Measurements from ENCODE around the gene VPS37D. TPM values are rescaled to one million over a fixed set of nuclear protein-coding genes. Genes with fewer than 3 reads are reported as not detected.
"Not testable (repeated sequence)": the region's sequence is repeated elsewhere in the genome, so short reads cannot be mapped to it uniquely, and the experiment has no call there.

The VPS37D gene
- total RNA-seq, 2 donors from 2014 or later: 6.1 to 9.1 TPM

DNA sequence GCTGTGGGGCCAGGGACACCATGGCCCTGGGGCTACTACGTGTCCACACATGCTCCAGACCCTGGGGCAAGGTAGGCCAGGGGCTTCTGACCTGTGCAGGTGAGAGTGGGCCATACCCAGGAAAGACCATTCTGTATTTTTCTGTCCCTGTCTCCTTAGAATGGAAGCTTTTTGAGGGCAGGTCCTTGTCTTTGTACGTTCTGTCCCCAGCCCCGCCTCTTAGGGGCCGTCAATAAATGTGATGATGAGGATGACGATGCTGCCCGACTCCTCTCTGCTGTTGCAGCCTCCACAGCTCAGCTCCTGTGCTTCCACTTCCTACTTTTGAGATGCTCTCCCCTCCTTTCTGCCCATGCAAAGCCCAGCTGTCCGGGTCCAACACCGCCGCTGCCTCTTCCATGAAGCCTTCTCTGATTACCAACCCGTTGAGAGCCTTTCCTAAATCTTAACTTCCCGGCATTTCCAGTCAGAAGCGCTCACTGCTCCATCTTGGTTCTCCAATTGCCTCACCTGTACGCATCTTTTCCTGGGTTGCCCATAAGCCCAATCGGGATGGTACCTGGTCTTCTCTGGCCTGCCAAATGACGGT lies 4.3 kb downstream of the VPS37D start:
- Histone ChIP-seq H3K4me3 (ENCODE audit: low read length) (no peak overlapping the region), H3K9ac (ENCODE audit: extremely low read depth, low read length, poor library complexity, severe bottlenecking) (no peak overlapping the region), H3K9me3 (ENCODE audit: control insufficient read depth, low read length) (no peaks in the 10 kb centered on the region), H3K27me3 (ENCODE audit: control insufficient read depth, insufficient read depth, low read length, poor library complexity, severe bottlenecking) (no peaks in the 10 kb centered on the region), H3K27ac (ENCODE audit: low read depth, low read length) (no peak overlapping the region), H3K4me1 (ENCODE audit: control insufficient read depth, insufficient read depth, low read length) (no peaks in the 10 kb centered on the region), H3K36me3 (ENCODE audit: control insufficient read depth, insufficient read depth, low read length) (no peaks in the 10 kb centered on the region)
- Mint-ChIP-seq H3K27me3 (ENCODE audit: insufficient read depth) (peaks cover 13% of the 10 kb centered on the region), H3K4me3 (no peak overlapping the region), H3K9me3 (no peaks in the 10 kb centered on the region), H3K4me1 (peaks cover 5% of the 10 kb centered on the region), H3K27ac (no peak overlapping the region), H3K36me3 (ENCODE audit: low read depth) (peaks cover 6% of the 10 kb centered on the region)
- TF ChIP-seq, protein P1, sequence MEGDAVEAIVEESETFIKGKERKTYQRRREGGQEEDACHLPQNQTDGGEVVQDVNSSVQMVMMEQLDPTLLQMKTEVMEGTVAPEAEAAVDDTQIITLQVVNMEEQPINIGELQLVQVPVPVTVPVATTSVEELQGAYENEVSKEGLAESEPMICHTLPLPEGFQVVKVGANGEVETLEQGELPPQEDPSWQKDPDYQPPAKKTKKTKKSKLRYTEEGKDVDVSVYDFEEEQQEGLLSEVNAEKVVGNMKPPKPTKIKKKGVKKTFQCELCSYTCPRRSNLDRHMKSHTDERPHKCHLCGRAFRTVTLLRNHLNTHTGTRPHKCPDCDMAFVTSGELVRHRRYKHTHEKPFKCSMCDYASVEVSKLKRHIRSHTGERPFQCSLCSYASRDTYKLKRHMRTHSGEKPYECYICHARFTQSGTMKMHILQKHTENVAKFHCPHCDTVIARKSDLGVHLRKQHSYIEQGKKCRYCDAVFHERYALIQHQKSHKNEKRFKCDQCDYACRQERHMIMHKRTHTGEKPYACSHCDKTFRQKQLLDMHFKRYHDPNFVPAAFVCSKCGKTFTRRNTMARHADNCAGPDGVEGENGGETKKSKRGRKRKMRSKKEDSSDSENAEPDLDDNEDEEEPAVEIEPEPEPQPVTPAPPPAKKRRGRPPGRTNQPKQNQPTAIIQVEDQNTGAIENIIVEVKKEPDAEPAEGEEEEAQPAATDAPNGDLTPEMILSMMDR (conservative IDR thresholded peaks at IDR 0.05): no peak
- no peak for DNase-seq
- 94 to 98% methylated on average over 14 to 15 of the region's 15 CpGs for WGBS, 2 experiments (ENCODE audit: insufficient coverage in 1 of 2, insufficient read length in 1 of 2)

DNA sequence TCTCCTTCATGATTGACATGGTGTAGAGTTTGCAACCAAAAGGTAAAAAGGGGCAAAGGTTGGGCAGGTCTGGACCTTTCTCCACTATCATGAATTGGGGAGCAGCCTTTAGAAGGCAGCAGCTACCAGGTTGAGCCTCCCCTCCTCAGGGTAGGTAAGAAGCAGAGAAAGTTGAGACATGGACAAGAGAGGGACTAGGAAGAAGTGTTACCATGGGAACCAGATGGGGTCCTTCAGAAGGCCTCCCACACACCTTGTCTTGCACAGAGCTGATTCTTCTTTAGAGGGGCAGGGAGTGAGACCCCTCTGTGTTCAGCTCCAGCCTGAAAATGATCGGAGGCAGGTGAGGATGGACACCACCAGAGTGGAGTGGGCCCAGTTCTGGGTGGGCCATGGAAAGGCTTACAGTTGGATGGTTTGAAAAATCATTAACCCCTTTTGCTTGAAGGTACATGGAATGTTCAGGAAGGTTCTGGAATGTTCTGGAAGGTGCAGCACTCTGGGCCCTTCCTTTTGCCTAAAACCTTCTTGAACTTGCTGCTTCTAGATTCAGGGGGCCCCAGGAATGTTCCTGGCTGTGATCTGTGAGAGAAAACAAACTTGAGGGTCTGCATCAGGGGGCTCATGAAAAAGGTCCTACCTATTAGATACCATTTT lies 7.0 kb downstream of the VPS37D start:
- peaks cover 4% of the 10 kb centered on the region for H3K27me3 Mint-ChIP-seq (ENCODE audit: insufficient read depth)
- Histone ChIP-seq H3K36me3 (ENCODE audit: control insufficient read depth, insufficient read depth, low read length) (peaks cover 3% of the 10 kb centered on the region), H3K4me1 (ENCODE audit: control insufficient read depth, insufficient read depth, low read length) (no peaks in the 10 kb centered on the region), H3K27me3 (ENCODE audit: control insufficient read depth, insufficient read depth, low read length, poor library complexity, severe bottlenecking) (no peaks in the 10 kb centered on the region), H3K9me3 (ENCODE audit: control insufficient read depth, low read length) (no peaks in the 10 kb centered on the region), H3K4me3 (ENCODE audit: low read length) (no peak overlapping the region), H3K27ac (ENCODE audit: low read depth, low read length) (no peak overlapping the region), H3K9ac (ENCODE audit: extremely low read depth, low read length, poor library complexity, severe bottlenecking) (no peak overlapping the region)
- no peak overlapping the region for H3K4me3 Mint-ChIP-seq
- WGBS, 2 experiments (ENCODE audit: insufficient coverage in 1 of 2, insufficient read length in 1 of 2): 95 to 100% methylated on average over 1 of the region's 1 CpG
- H3K27ac Mint-ChIP-seq: peak overlapping the region; percentile 26
- DNase-seq: no peak
- H3K36me3 Mint-ChIP-seq (ENCODE audit: low read depth): peaks cover 21% of the 10 kb centered on the region
- H3K9me3 Mint-ChIP-seq: no peaks in the 10 kb centered on the region
- TF ChIP-seq, protein P1 (conservative IDR thresholded peaks at IDR 0.05): no peak
- no peaks in the 10 kb centered on the region for H3K4me1 Mint-ChIP-seq

DNA sequence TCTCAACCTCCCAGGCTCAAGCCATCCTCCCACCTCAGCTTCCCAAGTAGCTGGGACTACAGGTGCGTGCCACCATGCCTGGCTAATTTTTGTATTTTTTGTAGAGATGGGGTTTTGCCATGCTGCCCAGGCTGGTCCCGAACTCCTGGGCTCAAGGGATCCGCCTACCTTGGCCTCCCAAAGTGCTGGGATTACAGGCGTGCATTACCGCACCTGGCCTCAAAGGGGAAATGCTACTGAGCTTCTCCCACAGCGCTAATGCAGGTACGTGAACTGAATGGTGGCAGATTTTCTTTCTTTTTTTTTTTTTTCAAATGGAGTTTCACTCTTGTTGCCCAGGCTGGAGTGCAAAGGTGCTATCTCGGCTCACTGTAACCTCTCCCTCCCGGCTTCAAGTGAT lies 8.4 kb downstream of the VPS37D start:
- H3K27ac ChIP-seq (ENCODE audit: low read depth, low read length); DNase-seq: not testable (repeated sequence)

More for the DNA sequence above, 8.4 kb downstream of the VPS37D start:
- not testable (repeated sequence) for H3K27ac Mint-ChIP-seq; H3K36me3 ChIP-seq (ENCODE audit: control insufficient read depth, insufficient read depth, low read length); H3K27me3 Mint-ChIP-seq (ENCODE audit: insufficient read depth); H3K4me1 ChIP-seq (ENCODE audit: control insufficient read depth, insufficient read depth, low read length); H3K27me3 ChIP-seq (ENCODE audit: control insufficient read depth, insufficient read depth, low read length, poor library complexity, severe bottlenecking); H3K4me1 Mint-ChIP-seq; H3K9me3 ChIP-seq (ENCODE audit: control insufficient read depth, low read length); H3K9me3 Mint-ChIP-seq; H3K9ac ChIP-seq (ENCODE audit: extremely low read depth, low read length, poor library complexity, severe bottlenecking); H3K4me3 ChIP-seq (ENCODE audit: low read length); H3K4me3 Mint-ChIP-seq
- 81 to 88% methylated on average over 9 of the region's 9 CpGs for WGBS, 2 experiments (ENCODE audit: insufficient coverage in 1 of 2, insufficient read length in 1 of 2)
- H3K36me3 Mint-ChIP-seq (ENCODE audit: low read depth): peaks cover 23% of the 10 kb centered on the region
- TF ChIP-seq, protein P1 (conservative IDR thresholded peaks at IDR 0.05): peak; percentile 61
